KG1 (cell line): ENCODE measurements around the gene GBX2.

Source experiments
- DNase-seq: peaks from one replicate; lab custom pipeline; 2025; lab: John Stamatoyannopoulos, UW

The GBX2 gene

GRCh38 chr2:236168110-236169080 is at the start of gene GBX2:
Gene GBX2, minus strand, starts transcription at chr2:236168386. Its CDS starts 415 bp downstream, at chr2:236167971.
- no peak for DNase-seq

- DNase-seq = no peak
These were observed 49.7 kb upstream of the GBX2 start for GRCh38 chr2:236217926-236218325.

GRCh38 chr2:236216711-236217110 is 48.5 kb upstream of the GBX2 start:
- no peak for DNase-seq

GRCh38 chr2:236215761-236216333 is 47.7 kb upstream of the GBX2 start:
- no peak for DNase-seq

GRCh38 chr2:236215196-236215595 is 47.0 kb upstream of the GBX2 start:
- DNase-seq = no peak

GRCh38 chr2:236214376-236214995 is 46.3 kb upstream of the GBX2 start:
- no peak for DNase-seq

- no peak for DNase-seq
These were observed 43.1 kb upstream of the GBX2 start for GRCh38 chr2:236211296-236211695.

GRCh38 chr2:236210536-236210935 is 42.4 kb upstream of the GBX2 start:
- DNase-seq = no peak

- no peak for DNase-seq
These were observed 41.8 kb upstream of the GBX2 start for GRCh38 chr2:236209996-236210395.

- no peak for DNase-seq
These were observed 41.3 kb upstream of the GBX2 start for GRCh38 chr2:236209535-236209934.

GRCh38 chr2:236208019-236208926 is 40.1 kb upstream of the GBX2 start:
- no peak for DNase-seq

- DNase-seq = no peak
These were observed 39.3 kb upstream of the GBX2 start for GRCh38 chr2:236207472-236207871.

- DNase-seq = no peak
These were observed 37.9 kb upstream of the GBX2 start for GRCh38 chr2:236205867-236206645.

GRCh38 chr2:236204953-236205352 is 36.8 kb upstream of the GBX2 start:
- DNase-seq = no peak

GRCh38 chr2:236200378-236200777 is 32.2 kb upstream of the GBX2 start:
- no peak for DNase-seq

GRCh38 chr2:236196366-236196765 is 28.2 kb upstream of the GBX2 start:
- DNase-seq = no peak

- no peak for DNase-seq
These were observed 27.5 kb upstream of the GBX2 start for GRCh38 chr2:236195726-236196125.

- no peak for DNase-seq
These were observed 26.6 kb upstream of the GBX2 start for GRCh38 chr2:236194786-236195185.

GRCh38 chr2:236193026-236193425 is 24.8 kb upstream of the GBX2 start:
- no peak for DNase-seq

GRCh38 chr2:236190674-236191073 is 22.5 kb upstream of the GBX2 start:
- no peak for DNase-seq

GRCh38 chr2:236184701-236185100 is 16.5 kb upstream of the GBX2 start:
- DNase-seq = no peak
